ENCODE results near the gene MRGPRF.

MRGPRF gene, protein sequence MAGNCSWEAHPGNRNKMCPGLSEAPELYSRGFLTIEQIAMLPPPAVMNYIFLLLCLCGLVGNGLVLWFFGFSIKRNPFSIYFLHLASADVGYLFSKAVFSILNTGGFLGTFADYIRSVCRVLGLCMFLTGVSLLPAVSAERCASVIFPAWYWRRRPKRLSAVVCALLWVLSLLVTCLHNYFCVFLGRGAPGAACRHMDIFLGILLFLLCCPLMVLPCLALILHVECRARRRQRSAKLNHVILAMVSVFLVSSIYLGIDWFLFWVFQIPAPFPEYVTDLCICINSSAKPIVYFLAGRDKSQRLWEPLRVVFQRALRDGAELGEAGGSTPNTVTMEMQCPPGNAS

DNA sequence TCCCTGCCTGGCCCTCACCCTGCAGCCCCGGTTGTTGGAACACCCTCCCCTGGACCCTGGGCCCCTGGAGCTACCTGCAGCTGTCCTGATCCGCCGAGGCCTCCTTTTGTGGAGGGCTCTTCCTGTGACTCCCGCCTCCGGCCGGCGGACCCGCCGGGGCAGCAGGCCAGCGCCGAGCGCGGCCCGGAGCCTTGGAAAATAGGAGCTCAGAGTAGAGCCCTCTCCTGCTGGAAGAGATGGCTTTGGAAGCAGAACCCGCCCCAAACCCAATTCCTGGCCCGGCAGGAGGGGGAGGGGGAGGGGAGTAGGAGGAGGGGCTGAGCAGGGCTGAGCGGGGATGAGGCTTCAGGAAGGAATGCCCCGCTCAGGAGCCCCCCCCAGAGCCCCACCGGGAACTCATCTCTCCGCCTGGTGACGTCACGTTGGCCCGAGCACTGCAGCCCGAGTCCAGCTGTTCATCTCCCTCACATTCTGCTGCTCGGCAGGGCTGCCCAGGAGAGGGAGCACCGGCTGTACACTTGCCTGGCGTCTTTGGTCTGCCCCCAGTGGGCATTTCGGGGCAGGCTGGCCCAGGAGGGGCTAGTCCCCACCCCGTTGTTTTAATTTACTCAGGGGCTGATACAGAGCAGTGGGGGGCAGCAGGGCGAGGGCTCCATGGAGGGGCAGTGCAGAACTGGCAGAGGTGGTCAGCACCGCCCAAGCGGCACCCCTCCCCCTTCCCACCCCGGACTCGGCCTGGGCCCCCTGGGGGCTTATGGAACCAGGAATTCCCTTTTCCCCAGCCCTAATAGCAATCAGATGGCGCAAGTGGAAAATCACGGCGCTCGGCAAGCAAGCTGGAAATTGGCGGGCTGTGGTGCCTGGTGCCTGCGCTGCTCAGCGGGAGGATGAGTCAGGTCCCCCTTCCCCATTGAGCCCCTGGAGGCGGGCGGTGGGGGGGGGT, at the start of gene MRGPRF:
TSS of gene MRGPRF (minus strand) at position 238 of the 943 bp plus-strand sequence. CDS start 3,345 bp downstream, outside the sequence.
- peak in 9 of 14 donors; percentile 9 to 85 (median 28) for DNase-seq

DNA sequence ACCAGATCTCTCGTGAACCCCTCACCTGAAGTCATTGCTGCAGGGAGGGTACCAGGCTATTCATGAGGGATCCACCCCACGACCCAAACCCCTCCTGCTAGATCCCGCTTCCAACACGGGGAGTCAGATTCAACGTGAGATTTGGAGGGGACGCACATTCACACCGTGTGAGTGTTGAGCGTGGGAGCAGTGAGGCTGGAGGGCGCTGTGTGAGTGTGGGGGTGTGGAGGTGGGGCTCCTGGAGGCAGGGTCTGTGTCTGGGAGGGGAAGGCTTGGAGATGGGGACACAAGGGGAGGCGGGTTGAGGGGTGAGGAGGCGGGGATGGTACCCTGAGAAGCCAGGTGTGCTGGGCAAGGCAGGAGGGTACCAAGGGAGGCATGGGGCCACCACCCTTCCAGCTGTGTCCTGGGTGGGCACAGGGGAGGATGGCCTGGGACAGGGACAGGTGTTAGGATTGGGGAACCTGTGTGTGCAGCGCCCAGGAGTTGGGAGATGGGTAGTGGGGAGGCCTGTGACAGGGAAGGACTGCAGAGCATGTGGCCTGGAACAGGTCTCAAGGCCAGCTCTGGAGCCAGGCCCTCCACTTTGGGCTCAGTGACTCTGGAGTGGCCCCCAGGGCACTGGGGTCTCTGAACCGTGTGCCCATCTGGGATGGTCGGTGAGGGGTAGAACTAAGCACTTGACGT, 49.3 kb upstream of the MRGPRF start:
- no peak for DNase-seq

DNA sequence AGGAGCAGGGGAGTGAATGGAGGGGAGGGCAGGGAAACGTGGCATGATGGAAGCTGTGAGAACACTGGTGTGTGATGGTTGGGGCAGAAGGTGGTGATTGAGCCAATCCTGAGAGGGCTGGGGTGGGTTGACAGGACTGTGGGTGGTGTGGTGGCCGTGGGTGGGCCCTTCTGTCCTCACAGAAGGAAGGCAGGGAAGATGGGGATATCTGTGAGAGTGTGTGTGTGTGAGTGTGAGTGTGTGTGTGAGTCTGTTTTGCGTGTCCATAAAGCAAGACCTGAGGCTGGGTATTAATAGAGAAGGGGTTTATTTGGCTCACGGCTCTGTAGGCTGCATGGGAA, 48.6 kb upstream of the MRGPRF start:
- no peak for DNase-seq

DNA sequence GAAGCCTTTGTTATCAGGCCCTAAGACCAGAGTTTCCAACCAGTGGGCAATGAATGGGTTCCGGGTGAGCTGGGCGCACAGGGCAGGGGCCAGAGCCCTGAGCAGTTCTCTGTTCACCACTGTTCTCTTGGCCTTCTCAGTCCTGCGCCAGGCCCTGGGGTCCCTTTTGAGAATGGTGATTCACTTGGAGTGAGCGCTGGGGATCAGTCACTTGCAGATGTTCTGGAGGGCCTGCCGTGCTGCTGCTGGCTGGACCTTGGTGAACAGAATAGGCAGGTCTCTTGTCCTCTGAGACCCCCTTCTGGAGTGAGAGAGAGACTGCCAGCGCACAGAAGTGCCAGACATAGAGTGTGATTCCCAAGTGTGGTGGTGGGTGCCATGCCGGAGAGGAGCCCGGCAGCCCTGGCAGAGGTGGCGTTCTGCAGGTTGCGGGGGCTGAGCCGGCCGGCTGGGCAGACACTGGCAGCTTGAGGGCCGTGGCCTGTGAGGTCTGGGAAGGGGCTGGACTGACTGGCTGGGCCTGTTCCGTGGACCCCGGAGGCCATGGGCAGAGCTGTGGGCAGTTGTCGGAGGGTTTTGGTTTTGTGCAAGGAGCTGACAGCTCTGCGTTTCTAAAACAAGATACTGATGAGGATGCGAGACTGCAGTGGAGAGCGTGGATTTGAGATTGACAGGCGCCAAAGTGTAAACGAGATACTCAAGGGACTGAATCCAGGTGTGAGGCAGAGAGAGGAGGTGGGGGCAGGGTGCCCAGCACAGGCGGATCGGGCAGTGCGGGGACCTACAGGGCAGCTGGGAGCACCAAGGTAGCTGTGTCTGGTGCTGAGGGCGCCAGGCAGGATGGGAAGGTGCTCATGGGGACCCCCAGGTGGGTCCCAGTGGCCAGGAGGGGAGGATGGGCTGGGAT, 48.0 kb upstream of the MRGPRF start:
- DNase-seq = no peak

DNA sequence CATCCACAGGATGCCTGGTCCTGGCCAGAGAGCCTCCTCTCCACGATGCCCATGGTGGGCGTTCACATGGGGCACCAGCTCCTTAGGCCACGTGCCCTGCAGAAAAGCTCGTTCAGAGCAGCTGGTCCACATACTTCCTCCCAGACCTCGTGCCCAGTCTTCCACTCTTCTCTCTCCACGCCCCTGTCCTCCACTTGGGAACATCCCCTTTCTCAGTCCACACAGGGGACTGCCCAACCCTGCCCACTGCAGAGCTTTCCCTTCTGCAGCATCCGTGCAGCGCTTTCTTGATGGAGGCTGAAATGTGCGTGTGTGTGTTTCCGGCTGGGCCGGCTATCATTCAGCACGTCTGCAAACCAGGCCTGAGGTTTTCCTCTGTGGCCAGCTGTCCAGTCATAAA, 46.9 kb upstream of the MRGPRF start:
- peak in 1 of 14 donors; percentile 15 for DNase-seq

DNA sequence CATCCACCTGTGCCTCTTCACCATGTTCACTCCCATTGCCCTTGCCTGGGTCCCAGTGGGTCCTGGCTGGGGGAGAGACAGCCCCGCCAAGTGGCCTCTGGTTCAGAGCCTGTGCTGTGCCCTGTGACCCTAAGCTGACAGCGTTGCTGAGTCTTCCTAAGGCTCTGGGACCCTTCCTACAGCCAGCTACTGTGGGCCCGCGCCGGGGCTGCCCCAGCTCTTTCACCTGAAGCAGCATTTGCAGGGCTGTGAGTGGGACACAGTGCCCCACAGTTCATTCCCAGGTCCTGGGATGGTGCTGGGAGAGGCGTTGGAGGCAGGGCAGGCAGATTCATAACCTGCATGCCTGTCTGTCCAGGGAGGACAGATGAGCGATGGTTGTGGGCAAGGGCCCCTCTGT, 46.4 kb upstream of the MRGPRF start:
- no peak for DNase-seq

DNA sequence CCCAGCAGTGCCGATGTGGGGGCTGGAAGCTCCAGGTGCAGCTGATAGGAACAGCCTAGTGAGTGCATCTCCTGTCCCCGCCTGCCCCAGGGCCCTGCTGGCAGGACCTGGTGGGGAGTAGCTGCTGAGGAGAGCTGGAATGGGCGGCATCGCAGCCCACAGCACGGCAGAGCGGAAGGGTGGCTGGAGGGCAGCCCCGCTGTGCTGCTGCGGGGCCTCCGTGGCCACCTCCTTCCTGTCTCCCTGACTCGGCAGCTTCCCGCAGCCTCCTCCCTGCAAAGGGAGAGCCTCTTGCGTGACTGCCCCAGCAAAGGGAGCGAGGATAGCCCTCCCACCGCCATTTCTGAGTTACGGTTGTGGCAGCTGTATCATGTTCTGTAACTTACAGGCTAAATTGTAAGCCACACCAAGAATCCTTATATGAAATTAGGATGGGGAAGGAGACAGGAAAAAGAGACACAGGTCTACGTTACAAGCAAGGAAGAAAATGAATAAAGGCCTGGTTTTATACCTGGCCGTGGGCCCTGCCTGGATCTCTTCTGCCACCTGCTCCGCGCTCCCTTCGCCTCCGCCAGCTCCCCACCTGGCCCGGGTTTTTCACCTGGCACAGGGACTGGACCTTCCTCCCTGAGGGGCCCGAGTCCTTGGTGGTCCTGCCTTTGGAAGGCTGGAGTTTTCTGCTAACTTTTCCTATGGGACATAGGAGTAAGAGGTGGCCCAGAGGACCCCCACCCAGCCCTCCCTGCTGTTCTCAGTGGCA, 45.6 kb upstream of the MRGPRF start:
- no peak for DNase-seq

DNA sequence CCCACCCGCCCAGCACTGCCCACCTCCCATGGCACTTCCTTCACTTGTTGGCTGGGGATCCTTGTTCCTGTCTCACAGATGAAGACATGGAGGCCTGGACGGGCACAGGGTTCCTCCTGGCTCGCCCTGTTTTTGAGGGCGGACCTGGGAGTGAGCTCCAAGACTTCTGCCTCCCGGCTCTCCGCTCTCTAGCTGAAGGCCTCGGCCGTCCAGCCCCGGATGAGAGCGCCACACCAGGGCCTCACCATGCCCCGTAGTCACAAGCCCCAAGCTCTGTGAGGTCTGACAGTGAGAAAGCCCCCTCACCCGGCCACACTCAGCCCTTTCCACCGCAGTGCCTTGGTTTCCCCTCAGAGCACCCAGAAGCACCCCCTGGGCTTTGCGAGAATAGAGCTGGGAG, 44.8 kb upstream of the MRGPRF start:
- DNase-seq = no peak

DNA sequence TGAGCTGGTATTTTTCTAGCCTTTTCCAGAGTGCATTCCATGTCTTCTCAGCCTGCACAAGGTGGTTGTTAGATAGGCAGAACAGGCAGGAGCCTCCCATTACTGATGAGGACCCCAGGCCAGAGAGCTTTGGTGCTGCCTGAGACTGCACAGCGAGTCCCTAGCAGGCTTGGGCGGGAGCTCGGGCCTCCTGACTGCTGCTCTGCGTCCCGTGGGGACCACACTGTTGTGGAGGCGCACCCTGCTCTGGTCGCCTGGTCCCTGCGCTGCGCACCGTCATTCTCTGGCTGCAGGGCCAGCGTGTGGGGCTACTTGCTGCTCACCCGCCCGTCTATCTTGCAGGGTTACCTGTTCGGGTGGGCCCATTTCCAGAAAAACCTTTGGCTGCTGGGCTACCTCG, 44.2 kb upstream of the MRGPRF start:
- no peak for DNase-seq

DNA sequence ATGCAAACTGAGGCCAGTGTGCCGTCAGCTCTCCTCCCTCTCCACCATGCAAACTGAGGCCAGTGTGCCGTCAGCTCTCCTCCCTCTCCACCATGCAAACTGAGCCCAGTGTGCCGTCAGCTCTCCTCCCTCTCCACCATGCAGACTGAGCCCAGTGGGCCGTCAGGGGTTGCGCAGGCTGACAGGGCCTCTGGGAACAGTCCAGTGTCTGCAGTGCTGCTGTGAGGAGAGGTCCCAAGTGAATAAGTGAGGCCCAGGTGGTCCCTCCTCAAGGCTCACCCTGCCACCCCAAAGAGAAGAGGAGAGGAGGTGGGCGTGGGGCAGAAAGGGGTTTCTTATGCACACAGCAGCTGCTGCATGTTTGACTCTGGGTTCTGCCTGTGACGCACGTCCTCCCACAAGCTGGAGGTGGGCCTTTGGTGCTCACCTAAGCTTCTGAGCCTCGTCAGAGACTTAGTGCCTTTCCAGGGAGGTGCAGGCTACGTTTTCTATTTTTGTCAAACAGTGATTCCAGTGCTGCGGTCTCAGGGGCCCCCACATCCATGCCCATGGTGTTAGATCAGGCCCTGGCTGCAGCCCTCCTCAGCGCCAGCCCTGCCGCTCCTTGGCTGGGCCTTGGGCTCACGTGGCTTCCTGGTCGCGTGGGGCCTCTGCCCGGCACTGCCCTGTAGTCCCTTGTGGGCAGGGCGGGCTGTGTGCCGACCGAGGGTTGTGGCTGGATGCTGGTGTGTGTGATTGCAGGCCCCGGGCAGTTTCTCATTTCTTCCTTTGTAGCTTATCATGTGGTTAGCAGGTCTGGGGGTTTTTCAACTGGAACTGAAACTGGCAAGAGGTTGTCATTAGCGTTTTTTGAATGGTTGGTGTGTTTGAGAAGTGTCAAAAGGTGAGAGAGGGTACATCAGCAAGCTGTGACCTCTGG, 42.8 kb upstream of the MRGPRF start:
- DNase-seq = peak in 9 of 14 donors; percentile 11 to 76 (median 45)

DNA sequence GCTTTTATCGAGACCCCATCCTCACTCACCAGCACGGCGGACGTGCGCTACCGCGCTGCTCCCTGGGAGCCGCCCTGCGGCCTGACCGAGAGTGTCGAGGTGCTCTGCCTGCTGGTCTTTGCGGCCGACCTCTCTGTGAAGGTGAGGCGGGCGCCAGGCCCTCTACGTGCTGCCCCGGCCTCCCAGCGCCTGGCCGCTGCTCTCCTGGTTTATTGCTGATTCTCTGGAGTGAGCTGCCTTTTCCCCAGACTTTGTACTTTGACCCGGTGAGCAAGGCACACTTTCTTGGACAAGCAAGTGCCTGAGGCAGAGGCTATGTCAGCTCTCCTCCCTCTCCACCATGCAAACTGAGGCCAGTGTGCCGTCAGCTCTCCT, 42.2 kb upstream of the MRGPRF start:
- DNase-seq = no peak

DNA sequence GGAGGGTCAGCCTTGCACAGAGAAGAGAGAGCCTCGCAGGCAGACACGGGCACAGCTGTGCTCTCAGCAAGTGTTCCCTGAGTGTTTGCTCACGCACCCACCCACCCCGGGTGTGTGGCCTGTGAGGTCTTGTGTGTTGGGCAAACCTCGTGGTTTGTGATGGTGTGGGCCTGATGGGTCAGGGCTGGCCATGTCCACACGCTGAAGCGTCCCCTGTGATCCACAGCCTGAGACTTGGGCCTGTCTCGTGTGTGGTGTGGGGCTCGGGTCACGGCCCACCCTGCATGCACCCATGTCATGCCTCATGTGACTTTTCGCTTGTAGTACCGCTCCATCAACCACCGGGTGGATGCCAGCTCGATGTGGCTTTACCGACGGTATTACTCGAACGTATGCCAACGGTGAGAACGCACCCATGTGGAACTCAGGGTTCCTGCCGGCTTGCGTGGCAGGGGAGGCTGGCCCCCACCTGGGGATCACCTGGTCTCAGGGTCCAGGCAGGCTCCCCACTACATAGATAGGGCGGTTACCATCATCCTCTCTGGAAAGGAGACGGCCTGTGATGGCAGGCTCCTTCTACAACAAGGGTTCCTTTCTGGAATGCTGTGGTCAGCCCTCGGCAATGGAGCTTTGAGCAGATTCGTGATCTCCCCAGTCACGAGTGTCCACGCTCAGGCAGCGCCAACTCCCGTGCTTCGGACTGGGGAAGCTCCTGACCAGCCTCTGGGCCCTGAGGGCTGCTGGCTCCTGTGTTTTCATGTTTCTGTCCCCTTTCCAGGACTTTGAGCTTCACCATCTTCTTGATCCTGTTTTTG, 41.6 kb upstream of the MRGPRF start:
- DNase-seq = no peak

DNA sequence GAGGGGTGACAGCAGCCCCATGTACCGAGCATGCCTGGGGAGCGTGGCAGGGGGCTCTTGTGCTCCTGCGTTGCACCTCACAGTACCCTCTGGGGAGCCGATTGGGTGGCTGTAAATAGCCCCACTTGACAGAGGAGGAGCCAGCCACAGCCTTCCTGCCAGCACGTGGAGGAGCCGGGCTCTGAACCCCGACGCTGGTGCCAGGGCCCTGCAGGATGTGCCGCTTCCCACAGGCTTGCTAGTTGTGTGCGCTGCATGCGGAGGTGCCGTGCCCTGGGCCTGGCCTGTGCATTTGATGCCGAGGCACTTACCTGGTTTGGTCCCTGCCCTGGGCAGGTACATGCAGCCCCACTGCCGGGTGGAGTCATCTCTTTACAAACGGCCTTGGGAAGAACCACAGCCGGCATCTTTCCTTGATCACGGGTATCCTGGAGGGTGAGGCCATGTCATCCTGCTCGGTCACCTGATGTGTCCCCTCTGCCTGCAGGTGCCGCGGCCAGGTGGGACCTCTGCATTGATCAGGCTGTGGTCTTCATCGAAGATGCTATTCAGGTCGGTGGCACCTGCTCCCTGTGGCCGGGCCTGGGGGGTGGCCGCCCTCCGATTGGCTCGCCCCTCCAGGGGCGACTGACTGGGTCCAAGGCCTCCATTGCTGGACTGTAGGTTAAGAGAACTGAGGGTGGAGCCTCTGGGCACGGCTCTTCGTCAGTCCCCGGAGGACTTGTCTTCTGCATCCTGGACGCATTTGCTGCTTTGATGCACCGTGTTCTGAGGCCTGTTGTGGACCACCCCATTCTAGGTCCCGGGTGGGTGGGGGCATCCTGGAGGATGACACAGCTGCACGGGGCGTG, 40.7 kb upstream of the MRGPRF start:
- DNase-seq = no peak

DNA sequence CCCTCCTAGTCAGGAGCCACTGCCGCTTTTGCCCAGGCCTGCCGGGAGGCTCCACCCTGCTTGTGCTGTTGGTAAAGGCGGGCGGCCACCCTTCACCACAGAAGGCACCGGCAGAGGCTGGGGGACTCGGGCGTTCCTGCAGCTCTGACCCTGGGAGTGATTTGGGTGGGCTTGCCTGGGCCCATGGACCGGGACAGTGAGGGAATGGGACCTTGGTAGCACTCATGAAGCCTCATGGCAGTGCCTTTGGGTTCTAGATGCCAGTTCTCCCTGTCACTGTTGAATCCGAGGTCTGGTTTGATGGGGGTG, 40.1 kb upstream of the MRGPRF start:
- no peak for DNase-seq

DNA sequence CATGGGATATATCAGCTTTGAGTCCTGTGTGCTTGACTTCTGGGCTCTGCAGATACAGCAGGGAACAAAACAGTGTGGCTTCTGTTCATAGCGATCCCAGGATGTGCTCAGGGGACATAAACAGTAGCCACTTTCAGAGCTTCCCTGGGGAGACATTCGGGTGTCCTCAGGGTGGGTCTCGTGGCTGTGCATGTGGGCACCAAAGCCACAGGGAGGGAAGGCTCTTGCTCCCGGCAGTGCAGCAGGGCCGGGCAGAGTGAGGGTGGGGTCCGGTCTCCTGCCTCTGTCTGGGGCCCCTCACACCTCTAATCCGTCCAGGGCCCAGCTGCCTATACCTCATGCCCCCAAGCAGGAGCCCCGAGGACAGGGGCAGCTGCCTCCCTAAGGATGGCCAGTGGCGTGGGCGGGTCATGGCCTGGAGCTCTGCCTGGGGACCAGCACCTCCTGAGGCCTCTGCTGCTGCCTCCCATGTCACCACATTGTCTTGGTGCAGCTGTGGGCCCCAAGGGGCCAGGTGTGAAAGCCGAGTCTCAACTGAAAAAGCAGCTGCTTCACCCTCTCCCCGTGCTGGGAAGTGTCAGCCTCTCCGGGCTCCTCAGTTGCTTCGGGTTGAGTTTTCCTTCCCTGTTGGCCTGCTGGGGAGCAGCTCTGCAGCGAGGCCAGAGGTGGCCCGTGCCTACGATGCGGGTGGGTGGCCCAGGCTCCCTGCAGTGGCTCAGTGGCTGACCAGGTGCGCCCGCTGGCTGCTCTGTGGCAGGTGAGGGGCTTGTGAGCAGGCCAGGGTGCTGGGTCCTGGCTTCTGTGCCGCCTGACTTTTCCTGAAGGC, 39.5 kb upstream of the MRGPRF start:
- no peak for DNase-seq

DNA sequence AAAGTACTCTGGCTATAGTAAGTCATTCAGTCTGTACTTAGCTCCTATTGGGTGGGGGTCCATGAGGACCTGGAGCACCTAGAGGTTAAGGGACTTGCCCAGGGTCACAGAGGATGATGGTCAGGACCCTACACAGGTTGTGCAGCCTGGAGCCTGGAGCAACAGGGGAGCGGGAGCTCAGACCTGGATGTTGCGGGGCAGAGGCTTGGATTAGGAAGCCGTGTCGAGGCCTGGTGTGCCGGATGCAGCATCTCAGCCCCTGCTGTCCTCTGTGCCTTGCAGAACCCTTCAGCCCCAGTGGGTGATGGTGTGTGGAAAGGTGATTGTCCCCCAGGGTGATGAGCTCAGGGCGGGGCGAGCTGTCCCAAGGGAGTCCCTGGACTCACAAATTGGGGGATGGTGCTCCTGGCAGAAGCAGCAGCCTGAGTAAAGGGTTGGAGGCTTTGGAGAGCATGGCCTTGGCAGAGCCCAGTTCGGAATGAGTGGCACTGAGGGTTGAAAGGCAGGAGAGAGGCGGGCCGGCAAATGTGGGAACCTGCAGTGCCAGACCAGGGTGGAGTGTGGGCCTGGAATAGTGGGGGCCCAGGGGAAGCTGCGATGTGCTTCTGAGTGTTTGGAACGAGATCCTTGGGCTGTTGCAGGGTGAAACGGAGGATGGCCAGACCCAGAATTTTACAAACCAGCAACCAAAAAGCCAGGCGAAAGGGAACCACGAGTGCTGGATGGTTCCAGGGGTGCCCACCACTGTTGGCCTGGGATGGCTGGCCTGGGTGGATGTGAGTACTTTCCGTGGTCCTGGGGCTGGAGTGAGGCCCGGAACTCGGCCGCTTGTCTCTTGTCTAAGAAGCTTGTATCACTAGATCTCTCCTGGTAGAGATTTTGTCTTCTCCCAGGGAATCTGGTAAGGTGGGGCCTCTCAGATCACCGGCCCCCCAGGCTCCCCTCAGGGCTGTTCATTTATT, 38.6 kb upstream of the MRGPRF start:
- DNase-seq = peak in 2 of 14 donors; percentile 15 to 33

Measured in C1 segment of cervical spinal cord (tissue), 14 donors.